Activated naive CD8-positive, alpha-beta T cell treated with anti-CD3 and anti-CD28 coated beads for 36 hours (primary cell): ENCODE data around the gene GDPD3. TPM values are rescaled to one million over a fixed set of nuclear protein-coding genes. Genes with fewer than 3 reads are reported as not detected.

ENCODE experiments used
- DNase-seq: peaks from one replicate; pipeline ENCODE4 v3.0.0; 2021
- H3K27ac Mint-ChIP-seq: one replicate; pipeline ENCODE4 v1.8.0; 2022; ENCODE audit warnings: mild to moderate bottlenecking, moderate library complexity, mixed read lengths
- H3K27me3 Mint-ChIP-seq: one replicate; pipeline ENCODE4 v1.8.0; 2022; ENCODE audit warnings: mild to moderate bottlenecking, mixed read lengths
- H3K36me3 Mint-ChIP-seq: one replicate; pipeline ENCODE4 v1.8.0; 2021; ENCODE audit warnings: mild to moderate bottlenecking, mixed read lengths
- H3K4me1 Mint-ChIP-seq: one replicate; pipeline ENCODE4 v1.8.0; 2021; ENCODE audit warnings: mixed read lengths
- H3K4me3 Mint-ChIP-seq: one replicate; pipeline ENCODE4 v1.8.0; 2022; ENCODE audit warnings: mild to moderate bottlenecking, moderate library complexity, mixed read lengths
- H3K9me3 Mint-ChIP-seq: one replicate; pipeline ENCODE4 v1.8.0; 2022; ENCODE audit warnings: mixed read lengths
- total RNA-seq, 2 experiments: library from RNA; stranded (reverse); gene quantifications; one replicate each; pipeline ENCODE4 v1.2.3, GENCODE V29; 2021

GDPD3 gene, protein sequence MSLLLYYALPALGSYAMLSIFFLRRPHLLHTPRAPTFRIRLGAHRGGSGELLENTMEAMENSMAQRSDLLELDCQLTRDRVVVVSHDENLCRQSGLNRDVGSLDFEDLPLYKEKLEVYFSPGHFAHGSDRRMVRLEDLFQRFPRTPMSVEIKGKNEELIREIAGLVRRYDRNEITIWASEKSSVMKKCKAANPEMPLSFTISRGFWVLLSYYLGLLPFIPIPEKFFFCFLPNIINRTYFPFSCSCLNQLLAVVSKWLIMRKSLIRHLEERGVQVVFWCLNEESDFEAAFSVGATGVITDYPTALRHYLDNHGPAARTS
- 1 to 10 TPM; 1.7 to 4.3 TPM for total RNA-seq

DNA sequence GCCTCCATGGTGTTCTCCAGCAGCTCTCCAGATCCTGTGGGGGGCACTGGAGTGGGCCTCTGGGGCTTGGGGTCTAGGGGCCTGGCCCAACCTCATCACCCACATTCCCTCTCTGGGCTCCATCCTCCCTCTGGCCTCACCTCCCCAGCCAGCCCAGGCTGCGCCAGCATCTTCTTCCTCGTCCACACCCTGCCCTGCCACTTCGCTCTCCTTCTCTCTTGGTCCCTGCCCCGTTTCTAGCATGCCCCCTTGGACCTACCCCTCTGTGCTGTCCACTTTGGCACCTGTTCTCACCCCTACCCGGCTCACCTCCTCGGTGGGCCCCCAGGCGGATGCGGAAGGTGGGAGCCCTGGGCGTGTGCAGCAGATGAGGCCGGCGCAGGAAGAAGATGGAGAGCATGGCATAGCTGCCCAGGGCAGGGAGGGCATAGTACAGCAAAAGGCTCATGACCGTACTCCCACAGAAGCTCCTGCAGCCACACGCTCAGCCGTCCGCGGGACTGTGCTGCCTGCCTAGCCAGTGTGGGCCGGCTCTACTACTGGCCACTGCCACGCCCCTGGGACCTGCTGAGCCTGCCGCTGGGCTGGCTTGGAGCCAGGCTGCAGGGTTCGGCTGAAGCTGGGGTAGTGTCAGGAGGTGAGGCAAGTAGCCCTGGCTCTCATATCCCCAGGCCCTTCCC is at the start of gene GDPD3:
TSS of gene GDPD3 (minus strand) at position 507 of the 680 bp plus-strand sequence. CDS start at position 448, 59 bp downstream.
- H3K27me3 Mint-ChIP-seq = no peaks in the 10 kb centered on the region
- H3K36me3 Mint-ChIP-seq = peaks cover 3% of the 10 kb centered on the region
- DNase-seq = no peak
- no peak within 1 kb of the TSS for H3K4me3 Mint-ChIP-seq
- no peaks in the 10 kb centered on the region for H3K9me3 Mint-ChIP-seq
- H3K27ac Mint-ChIP-seq = no peak within 1 kb of the TSS
- peaks cover 2% of the 10 kb centered on the region for H3K4me1 Mint-ChIP-seq

DNA sequence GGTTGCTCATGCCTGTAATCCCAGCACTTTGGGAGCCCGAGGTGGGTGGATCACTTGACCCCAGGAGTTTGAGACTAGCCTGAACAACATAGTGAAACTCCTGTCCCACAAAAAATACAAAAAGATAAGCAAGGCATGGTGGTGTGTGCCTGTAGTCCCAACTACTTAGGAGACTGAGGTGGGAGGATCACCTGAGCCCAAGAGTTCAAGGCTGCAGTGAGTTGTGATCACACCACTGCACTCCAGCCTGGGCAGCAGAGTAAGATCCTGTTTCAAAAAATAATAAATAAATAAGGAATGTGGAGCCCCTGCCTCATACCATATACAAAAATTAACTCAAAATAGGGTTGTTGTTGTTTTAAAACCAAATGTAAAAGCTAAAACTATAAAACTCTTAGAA is 43.9 kb upstream of the GDPD3 start:
- H3K27ac Mint-ChIP-seq = no peak overlapping the region
- no peak for DNase-seq

DNA sequence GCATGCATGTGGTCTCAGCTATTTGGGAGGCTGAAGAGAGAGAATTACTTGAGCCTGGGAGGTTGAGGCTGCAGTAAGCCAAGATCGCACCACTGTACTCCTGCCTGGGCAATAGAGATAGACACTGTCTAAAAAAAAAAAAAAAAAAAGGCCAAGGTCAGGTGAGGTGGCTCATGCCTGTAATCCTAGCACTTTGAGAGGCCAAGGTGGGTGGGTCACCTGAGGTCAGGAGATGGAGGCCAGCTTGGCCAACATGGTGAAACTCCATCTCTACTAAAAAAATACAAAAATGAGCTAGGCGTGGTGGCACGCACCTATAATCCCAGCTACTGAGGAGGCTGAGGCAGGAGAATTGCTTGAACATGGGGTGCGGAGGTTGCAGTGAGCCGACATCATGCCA is 41.9 kb upstream of the GDPD3 start:
- no peaks in the 10 kb centered on the region for H3K27me3 Mint-ChIP-seq
- peaks cover 1% of the 10 kb centered on the region for H3K4me1 Mint-ChIP-seq
- no peak for DNase-seq
- no peaks in the 10 kb centered on the region for H3K36me3 Mint-ChIP-seq
- H3K9me3 Mint-ChIP-seq = peaks cover 2% of the 10 kb centered on the region
- no peak overlapping the region for H3K4me3 Mint-ChIP-seq
- no peak overlapping the region for H3K27ac Mint-ChIP-seq

More for the DNA sequence above, 43.9 kb upstream of the GDPD3 start:
- Mint-ChIP-seq H3K9me3 (no peaks in the 10 kb centered on the region), H3K27me3 (no peaks in the 10 kb centered on the region), H3K4me3 (no peak overlapping the region), H3K36me3 (no peaks in the 10 kb centered on the region), H3K4me1 (no peaks in the 10 kb centered on the region)

DNA sequence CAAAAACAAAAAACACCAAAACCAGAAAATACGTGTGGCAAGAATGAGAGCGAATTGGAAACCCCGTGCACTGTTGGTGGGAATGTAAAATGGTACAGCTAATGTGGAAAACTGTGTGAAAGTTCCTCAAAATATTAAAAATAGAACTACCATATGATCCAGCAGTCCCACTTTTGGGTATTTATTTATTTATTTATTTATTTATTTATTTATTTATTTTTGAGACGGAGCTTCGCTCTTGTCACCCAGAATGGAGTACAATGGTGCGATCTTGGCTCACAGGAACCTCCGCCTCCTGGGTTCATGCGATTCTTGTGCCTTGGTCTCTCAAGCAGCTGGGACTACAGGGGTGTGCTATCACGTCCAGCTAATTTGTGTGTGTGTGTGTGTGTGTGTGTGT is 39.2 kb upstream of the GDPD3 start:
- Mint-ChIP-seq H3K27ac (no peak overlapping the region), H3K4me1 (peaks cover 1% of the 10 kb centered on the region), H3K9me3 (peaks cover 14% of the 10 kb centered on the region), H3K4me3 (no peak overlapping the region), H3K27me3 (no peaks in the 10 kb centered on the region), H3K36me3 (peaks cover 6% of the 10 kb centered on the region)
- no peak for DNase-seq

DNA sequence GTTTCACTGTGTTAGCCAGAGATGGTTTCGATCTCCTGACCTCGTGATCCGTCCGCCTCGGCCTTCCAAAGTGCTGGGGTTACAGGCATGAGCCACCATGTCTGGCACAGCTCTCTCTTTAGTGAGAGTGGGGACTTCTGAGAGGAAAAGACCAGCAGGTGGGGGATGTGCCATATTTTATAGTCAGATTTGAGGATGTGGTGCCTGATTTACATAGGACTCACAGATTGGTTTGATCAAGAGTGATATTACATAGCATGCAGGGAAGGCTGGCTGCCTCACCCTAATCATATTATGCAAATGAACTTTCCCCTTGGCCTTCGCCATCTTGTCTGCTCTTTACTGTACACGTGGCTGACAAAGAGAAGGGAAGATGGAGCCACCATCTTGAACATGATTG is 37.8 kb upstream of the GDPD3 start:
- no peak overlapping the region for H3K27ac Mint-ChIP-seq
- no peak overlapping the region for H3K4me3 Mint-ChIP-seq
- no peaks in the 10 kb centered on the region for H3K27me3 Mint-ChIP-seq
- H3K4me1 Mint-ChIP-seq = peaks cover 1% of the 10 kb centered on the region
- H3K9me3 Mint-ChIP-seq = peaks cover 14% of the 10 kb centered on the region
- H3K36me3 Mint-ChIP-seq = peaks cover 6% of the 10 kb centered on the region
- DNase-seq = no peak

DNA sequence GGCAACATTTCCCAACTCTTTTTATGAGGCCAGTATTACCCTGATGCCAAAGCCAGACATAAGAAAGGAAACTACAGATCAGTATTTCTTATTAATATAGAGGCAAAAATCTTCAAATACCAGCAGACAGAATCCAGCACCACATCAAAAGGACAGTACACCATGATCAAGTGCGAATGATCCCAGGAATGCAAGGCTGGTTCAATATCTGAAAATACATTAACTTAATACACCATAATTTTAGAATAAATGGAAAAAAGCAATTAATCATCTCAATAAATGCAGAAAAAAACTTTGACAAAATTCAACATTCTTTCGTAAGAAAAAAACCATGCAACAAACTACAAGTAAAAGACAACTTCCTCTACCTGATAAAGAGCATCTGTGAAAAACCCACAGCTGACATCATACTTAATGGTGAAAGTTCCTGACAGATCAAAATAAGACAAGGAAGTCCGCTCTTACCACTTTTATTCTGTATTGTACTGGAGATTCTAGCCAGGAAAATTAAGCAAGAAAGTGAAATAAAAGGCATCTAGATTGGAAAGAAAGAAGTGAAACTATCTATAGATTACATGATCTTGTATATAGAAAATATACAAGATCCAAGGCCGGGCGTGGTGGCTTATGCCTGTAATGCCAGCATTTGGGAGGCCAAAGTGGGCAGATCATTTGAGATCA is 36.1 kb upstream of the GDPD3 start:
- no peak for DNase-seq
- Mint-ChIP-seq H3K27ac (no peak overlapping the region), H3K9me3 (peaks cover 14% of the 10 kb centered on the region), H3K27me3 (no peaks in the 10 kb centered on the region), H3K4me1 (peaks cover 4% of the 10 kb centered on the region), H3K4me3 (no peak overlapping the region), H3K36me3 (peaks cover 6% of the 10 kb centered on the region)

DNA sequence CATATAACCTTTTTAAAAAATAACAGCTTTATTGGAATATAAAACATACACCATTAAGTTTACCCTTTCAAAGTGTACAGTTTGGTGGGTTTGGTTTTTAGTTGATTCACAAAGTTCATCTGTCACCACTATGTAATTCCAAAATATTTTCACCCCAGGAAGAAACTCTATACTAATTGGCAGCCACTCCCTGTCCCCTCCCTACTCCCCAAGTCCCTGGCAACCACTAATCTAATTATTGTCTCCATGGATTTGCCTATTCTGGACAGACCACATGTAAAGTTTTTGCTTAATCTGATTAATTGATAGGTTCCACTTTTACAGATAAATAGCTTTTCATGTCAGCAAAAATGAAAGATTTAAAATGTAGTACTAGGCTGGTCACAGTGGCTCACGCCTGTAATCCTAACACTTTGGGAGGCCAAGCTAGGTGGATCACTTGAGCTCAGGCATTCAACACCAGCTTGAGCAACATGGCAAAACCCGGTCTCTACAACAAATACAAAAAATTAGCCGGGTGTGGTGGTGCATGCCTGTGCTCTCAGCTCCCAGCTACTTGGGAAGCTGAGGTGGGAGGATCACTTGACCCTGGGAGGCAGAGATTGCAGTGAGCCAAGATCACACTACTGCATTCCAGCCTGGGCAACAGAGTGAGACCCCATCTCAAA is 34.6 kb upstream of the GDPD3 start:
- Mint-ChIP-seq H3K27ac (no peak overlapping the region), H3K9me3 (peaks cover 14% of the 10 kb centered on the region), H3K4me3 (no peak overlapping the region), H3K36me3 (peaks cover 6% of the 10 kb centered on the region), H3K27me3 (no peaks in the 10 kb centered on the region), H3K4me1 (peaks cover 10% of the 10 kb centered on the region)
- DNase-seq = no peak

DNA sequence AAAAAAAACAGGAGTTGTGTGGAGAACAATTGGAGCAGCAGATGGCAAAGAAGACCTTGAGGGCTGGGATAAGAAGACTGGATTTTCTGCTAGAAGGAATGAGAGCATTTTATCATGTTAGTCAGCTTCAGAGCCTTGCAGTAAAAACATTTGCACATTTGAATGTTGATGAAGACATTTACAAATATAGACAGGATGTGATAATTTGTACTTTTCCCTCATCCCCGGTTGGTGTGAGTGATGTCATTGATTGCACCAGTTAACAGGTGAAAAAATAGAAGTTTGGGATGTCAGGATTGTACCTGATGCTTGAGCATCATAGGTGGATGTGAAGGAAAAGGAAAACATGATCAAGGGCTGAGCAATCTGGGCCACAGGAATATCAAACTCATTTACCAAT is 32.3 kb upstream of the GDPD3 start:
- no peak overlapping the region for H3K27ac Mint-ChIP-seq
- peaks cover 6% of the 10 kb centered on the region for H3K36me3 Mint-ChIP-seq

DNA sequence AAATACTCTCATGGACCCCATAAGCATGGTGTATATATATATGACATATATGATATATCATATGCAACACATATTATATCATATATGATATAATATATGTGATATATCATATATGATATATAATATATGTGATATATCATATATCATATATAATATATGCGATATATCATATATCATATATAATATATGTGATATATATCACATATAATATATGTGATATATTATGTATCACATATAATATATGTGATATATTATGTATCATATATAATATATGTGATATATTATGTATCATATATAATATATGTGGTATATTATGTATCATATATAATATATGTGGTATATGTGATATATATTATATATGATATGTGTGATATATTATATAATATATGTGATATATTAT is 31.6 kb upstream of the GDPD3 start:
- Mint-ChIP-seq H3K4me1 (peaks cover 18% of the 10 kb centered on the region), H3K27me3 (no peaks in the 10 kb centered on the region), H3K36me3 (peaks cover 6% of the 10 kb centered on the region), H3K4me3 (no peak overlapping the region), H3K27ac (no peak overlapping the region), H3K9me3 (peaks cover 12% of the 10 kb centered on the region)
- no peak for DNase-seq

More for the DNA sequence above, 32.3 kb upstream of the GDPD3 start:
- H3K4me3 Mint-ChIP-seq = no peak overlapping the region
- DNase-seq = no peak
- no peaks in the 10 kb centered on the region for H3K27me3 Mint-ChIP-seq
- peaks cover 17% of the 10 kb centered on the region for H3K4me1 Mint-ChIP-seq
- H3K9me3 Mint-ChIP-seq = peaks cover 12% of the 10 kb centered on the region

DNA sequence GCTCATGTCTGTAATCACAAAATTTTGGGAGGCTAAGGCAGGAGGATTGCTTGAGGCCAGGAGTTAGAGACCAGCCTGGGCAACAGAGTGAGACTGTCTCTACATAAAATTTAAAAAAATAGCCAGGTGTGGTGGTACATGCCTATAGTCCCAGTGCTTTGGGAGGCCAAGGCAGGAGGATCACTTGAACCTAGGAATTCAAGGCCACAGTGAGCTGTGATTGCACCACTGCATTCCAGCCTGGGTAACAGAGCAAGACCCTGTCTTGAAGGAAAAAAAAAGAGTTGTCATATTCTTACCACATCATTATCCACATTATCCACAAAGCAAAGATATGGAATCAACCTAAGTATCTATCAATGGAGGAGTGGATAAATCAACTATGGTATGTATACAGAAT is 30.7 kb upstream of the GDPD3 start:
- Mint-ChIP-seq H3K4me1 (peaks cover 25% of the 10 kb centered on the region), H3K27me3 (no peaks in the 10 kb centered on the region), H3K36me3 (peaks cover 1% of the 10 kb centered on the region), H3K27ac (no peak overlapping the region), H3K4me3 (no peak overlapping the region), H3K9me3 (peaks cover 4% of the 10 kb centered on the region)
- DNase-seq = no peak

DNA sequence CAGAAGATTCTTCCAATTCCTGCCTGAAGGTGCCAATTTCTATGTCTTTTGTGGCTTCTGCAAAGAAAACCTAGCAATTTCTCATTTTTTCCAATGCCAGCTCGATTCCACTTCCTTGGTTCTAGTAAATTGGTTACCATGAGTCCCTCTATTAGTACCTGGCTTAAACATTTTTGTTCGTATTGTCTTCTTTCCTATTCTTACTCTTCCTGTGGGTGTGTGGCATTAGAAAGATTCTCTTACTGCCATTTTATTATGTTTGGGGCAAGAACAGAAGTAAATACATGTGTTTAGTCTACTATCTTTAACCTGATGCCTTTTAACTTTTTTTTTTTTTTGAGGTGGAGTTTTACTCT is 30.0 kb upstream of the GDPD3 start:
- Mint-ChIP-seq H3K9me3 (no peaks in the 10 kb centered on the region), H3K4me1 (peaks cover 26% of the 10 kb centered on the region), H3K4me3 (no peak overlapping the region), H3K27ac (peak overlapping the region; percentile 13), H3K27me3 (no peaks in the 10 kb centered on the region), H3K36me3 (no peaks in the 10 kb centered on the region)
- DNase-seq = no peak

DNA sequence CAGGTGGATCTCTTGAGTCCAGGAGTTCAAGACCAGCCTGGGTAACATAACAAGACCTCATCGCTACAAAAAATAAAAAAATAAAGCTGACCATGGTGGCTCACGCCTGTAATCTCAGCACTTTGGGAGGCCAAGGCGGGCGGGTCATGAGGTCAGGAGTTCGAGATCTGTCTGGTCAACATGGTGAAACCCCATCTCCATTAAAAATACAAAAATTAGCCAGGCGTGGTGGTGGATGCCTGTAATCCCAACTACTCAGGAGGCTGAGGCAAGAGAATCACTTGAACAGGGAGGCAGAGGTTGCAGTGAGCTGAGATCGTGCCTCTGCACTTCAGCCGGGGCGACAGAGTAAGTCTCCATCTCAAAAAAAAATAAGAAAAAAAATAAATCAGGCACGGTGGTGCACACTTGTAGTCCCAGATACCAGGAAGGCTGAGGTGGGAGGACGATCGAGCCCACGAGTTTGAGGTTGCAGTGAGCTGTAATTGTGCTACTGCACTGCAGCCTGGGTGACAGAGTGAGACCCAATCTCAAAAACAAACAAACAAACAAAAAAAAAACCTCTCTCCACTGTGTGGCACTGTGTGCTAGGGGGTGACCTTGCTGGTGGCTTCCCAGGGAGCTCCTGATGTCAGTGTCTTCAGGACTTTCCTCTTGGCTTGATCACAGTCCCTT is 29.5 kb upstream of the GDPD3 start:
- no peak for DNase-seq
- Mint-ChIP-seq H3K4me3 (no peak overlapping the region), H3K27me3 (no peaks in the 10 kb centered on the region), H3K27ac (peak overlapping the region; percentile 13), H3K9me3 (no peaks in the 10 kb centered on the region), H3K36me3 (no peaks in the 10 kb centered on the region), H3K4me1 (peaks cover 26% of the 10 kb centered on the region)

DNA sequence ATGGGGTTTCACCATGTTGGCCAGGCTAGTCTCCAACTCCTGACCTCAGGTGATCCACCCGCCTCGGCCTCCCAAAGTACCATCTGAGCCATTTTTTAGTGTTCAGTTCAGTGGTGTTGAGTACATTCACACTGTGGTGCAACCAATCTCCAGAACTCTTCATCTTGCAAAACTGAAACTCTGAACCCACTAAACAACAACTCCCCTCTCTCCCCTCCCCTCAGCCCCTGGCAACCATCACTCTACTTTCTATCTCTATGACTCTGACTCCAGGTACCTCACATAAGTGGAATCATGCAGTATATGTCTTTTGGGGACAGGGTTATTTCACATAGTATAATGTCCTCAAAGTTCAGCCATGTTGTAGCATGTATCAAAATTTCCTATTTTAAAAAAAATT is 28.4 kb upstream of the GDPD3 start:
- Mint-ChIP-seq H3K4me1 (peaks cover 26% of the 10 kb centered on the region), H3K27ac (no peak overlapping the region), H3K36me3 (no peaks in the 10 kb centered on the region), H3K9me3 (no peaks in the 10 kb centered on the region), H3K27me3 (no peaks in the 10 kb centered on the region), H3K4me3 (no peak overlapping the region)
- DNase-seq = no peak

DNA sequence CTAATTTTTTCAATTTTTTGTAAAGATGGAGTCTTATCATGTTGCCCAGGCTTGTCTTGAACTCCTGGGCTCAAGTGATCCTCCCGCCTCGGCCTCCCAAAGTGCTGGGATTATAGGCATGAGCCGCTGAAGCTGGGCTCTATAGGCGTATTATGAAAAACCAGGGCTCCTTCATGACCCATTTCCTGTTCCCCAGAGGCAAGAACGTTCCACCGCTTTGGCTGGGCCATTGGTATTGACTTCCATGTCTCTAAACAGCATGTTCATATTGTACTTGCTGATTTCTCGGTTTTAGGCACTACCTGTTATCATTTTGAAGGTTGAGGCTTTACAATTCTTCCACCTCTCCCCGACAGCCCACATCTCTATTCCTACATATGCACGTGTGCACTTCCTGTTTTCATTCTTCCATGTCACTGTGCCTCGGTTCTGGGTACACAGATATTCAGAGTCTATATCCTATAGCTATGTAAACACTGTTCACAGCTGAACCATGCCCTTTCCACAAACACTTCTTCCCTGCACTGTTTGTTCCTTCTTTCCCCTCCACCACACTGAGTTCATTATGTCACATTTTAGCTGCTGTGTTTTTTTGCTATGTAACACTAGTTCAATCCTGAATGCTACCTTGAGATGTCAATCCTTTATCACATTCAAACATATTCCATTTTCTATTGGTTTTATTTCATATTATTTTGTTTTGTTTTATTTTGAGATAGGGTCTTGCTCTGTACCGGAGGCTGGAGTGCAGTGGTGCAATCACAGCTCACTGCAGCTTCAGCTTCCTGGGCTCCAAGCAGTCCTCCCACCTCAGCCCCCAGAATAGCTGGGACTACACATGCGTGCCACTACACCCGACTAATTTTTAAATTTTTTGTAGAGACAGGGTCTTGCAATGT is 26.5 kb upstream of the GDPD3 start:
- Mint-ChIP-seq H3K27ac (peak overlapping the region; percentile 73), H3K36me3 (no peaks in the 10 kb centered on the region), H3K4me1 (peaks cover 23% of the 10 kb centered on the region), H3K4me3 (no peak overlapping the region), H3K9me3 (no peaks in the 10 kb centered on the region), H3K27me3 (no peaks in the 10 kb centered on the region)
- DNase-seq = no peak
